Left forelimb (tissue), 1 donor: ENCODE results near the gene UQCRH.
"Not testable (repeated sequence)": the region's sequence is repeated elsewhere in the genome, so short reads cannot be mapped to it uniquely, and the experiment has no call there.

Experiments
- DNase-seq: peaks from one replicate; pipeline ENCODE4 v3.0.0-alpha.2; 2018; ENCODE audit warnings: low spot score

Gene UQCRH

GRCh38 chr1:46333300-46334029 lies 30.0 kb downstream of the UQCRH start:
- DNase-seq, result no peak

- no peak for DNase-seq
Measured at GRCh38 chr1:46334030-46334384, 30.5 kb downstream of the UQCRH start.

- no peak for DNase-seq
Measured at GRCh38 chr1:46335081-46335480, 31.6 kb downstream of the UQCRH start.

GRCh38 chr1:46337409-46337808 lies 33.9 kb downstream of the UQCRH start:
- not testable (repeated sequence) for DNase-seq

GRCh38 chr1:46340404-46341221 lies 37.1 kb downstream of the UQCRH start, which contains the start of gene NSUN4:
Gene NSUN4, plus strand, starts transcription at chr1:46340807. Its CDS starts 20 bp downstream, at chr1:46340827.
- peak; percentile 93 for DNase-seq

GRCh38 chr1:46341222-46342083 lies 38.0 kb downstream of the UQCRH start:
- DNase-seq, result no peak

GRCh38 chr1:46342084-46342656 lies 38.7 kb downstream of the UQCRH start:
- no peak for DNase-seq

GRCh38 chr1:46342677-46343350 lies 39.3 kb downstream of the UQCRH start:
- no peak for DNase-seq

GRCh38 chr1:46343351-46343695 lies 39.8 kb downstream of the UQCRH start:
- DNase-seq, result no peak

GRCh38 chr1:46343705-46344104 lies 40.2 kb downstream of the UQCRH start:
- DNase-seq, result no peak

- no peak for DNase-seq
Measured at GRCh38 chr1:46344481-46344880, 41.0 kb downstream of the UQCRH start.

- no peak for DNase-seq
Measured at GRCh38 chr1:46345281-46345680, 41.8 kb downstream of the UQCRH start.

GRCh38 chr1:46352363-46352762 lies 48.9 kb downstream of the UQCRH start:
- no peak for DNase-seq

- not testable (repeated sequence) for DNase-seq
Measured at GRCh38 chr1:46355920-46356319, 52.4 kb downstream of the UQCRH start.

- DNase-seq, result no peak
Measured at GRCh38 chr1:46362158-46362557, 58.7 kb downstream of the UQCRH start.

- DNase-seq, result no peak
Measured at GRCh38 chr1:46363121-46363520, 59.6 kb downstream of the UQCRH start.

- no peak for DNase-seq
Measured at GRCh38 chr1:46364612-46365011, 61.1 kb downstream of the UQCRH start.

GRCh38 chr1:46365796-46366195 lies 62.3 kb downstream of the UQCRH start:
- DNase-seq, result not testable (repeated sequence)
